GM12892 (cell line): ENCODE results near the gene LCP2.

Experiments used
- POLR2A ChIP-seq: IDR thresholded peaks from 2 replicates; pipeline ENCODE4 v1.6.1; 2011; ENCODE audit warnings: low read depth, low read length, control low read depth
- POLR2AphosphoS5 ChIP-seq: IDR thresholded peaks from 2 replicates; pipeline ENCODE4 v1.6.1; 2011; ENCODE audit warnings: low read depth, low read length, control low read depth
- TAF1 ChIP-seq: IDR thresholded peaks from 2 replicates; pipeline ENCODE4 v1.6.1; 2011; ENCODE audit warnings: low read depth, mild to moderate bottlenecking, control low read depth, low read length, borderline replicate concordance

GRCh38 chr5:170301149-170301548 is 3.6 kb upstream of the LCP2 start:
- TF ChIP-seq POLR2AphosphoS5 (no peak), POLR2A (no peak), TAF1 (no peak)
